Globus pallidus (tissue), 1 donor: Measurements from ENCODE around the gene RNF150.

Experiments used
- DNase-seq: peaks from one replicate; pipeline ENCODE4 v3.0.0-alpha.2; 2015; ENCODE audit warnings: low spot score

The RNF150 gene

DNA sequence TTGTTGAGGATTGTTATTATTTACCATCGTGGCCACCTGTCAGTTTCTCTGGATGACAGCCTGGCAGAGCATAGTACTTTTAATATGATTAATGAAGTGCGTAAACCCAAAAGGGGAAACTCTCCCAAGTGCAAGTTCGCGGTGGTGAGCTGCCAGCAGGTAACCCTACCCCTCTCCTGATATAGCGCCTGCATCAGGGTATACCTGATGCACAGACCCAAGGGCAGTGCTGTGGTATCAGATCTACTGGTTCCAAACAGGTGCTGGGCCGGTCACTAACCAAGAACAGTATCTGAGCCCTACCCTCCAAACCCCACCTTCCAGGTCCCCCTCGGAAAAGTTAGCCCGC lies 1.6 kb downstream of the RNF150 start:
- no peak for DNase-seq

- DNase-seq = no peak
These were observed 2.2 kb downstream of the RNF150 start for GRCh38 chr4:141130947-141131605.

GRCh38 chr4:141127884-141128283 lies 5.4 kb downstream of the RNF150 start:
- no peak for DNase-seq

GRCh38 chr4:141126769-141127168 lies 6.5 kb downstream of the RNF150 start:
- no peak for DNase-seq

DNA sequence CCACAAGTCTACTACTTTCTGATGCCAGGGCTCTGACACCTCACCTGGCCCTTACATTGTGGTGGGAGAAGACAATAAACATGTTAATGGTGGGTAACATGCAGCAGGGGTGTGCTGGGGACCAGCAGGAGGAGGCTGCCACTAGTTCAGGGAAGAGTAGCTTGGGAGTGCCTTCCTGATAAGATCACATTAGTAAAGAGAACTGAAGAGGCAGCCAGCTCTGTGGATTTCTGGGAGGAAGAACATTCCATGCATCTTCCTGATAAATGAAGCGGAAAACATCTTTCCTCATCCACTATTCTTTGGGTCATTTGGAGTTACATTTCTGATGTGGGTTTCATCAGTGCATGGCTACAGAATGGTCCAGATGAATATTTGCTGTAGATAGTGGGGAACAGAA lies 9.0 kb downstream of the RNF150 start:
- DNase-seq = no peak

GRCh38 chr4:141121768-141122454 lies 11.4 kb downstream of the RNF150 start:
- DNase-seq = no peak

GRCh38 chr4:141121101-141121500 lies 12.2 kb downstream of the RNF150 start:
- no peak for DNase-seq

- no peak for DNase-seq
These were observed 13.2 kb downstream of the RNF150 start for GRCh38 chr4:141120036-141120593.

DNA sequence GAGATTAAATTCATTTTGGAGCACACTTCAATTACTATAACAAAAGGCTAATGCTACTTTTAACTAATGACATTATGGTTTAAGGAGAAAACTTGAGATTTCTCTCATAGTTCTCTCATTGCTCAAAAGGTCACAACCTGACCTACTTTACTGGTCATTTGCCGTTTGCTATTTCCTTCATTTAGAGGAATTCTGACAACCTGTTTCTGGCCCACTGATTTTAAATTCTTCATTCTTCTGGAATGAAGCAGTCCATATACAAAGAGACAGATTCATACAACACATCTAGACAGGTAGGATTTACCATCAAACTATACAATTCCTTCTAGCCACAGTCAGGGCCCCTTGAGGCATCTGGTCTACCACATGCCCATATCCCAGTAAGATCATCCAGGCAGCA lies 14.2 kb downstream of the RNF150 start:
- DNase-seq = no peak

- no peak for DNase-seq
These were observed 14.9 kb downstream of the RNF150 start for GRCh38 chr4:141118381-141118780.

- no peak for DNase-seq
These were observed 15.3 kb downstream of the RNF150 start for GRCh38 chr4:141117935-141118334.

GRCh38 chr4:141109983-141110382 lies 23.3 kb downstream of the RNF150 start:
- no peak for DNase-seq

- DNase-seq = no peak
These were observed 25.3 kb downstream of the RNF150 start for GRCh38 chr4:141107927-141108326.

GRCh38 chr4:141102367-141102766 lies 30.9 kb downstream of the RNF150 start:
- DNase-seq = no peak

GRCh38 chr4:141101511-141101910 lies 31.8 kb downstream of the RNF150 start:
- DNase-seq = no peak

- no peak for DNase-seq
These were observed 33.9 kb downstream of the RNF150 start for GRCh38 chr4:141099326-141099725.

- DNase-seq = no peak
These were observed 35.1 kb downstream of the RNF150 start for GRCh38 chr4:141098163-141098562.

DNA sequence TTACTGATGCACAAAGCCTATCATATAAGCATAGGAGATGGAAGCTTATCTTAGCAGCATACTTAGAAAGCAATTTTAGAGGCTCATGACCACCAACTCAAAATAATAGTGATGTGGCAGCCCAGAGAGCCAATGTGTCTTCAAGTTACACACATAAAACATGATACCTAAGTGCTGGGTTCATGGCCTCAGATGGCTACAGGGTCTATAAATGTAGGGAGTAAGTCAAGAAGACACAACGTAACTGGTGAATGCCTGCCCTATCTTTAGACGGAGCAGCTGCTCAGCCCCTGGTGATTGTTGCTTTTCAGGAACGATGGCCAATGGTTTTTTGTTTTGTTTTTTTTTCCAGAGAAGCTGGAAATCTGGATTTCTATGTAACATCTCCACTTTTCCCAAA lies 42.8 kb downstream of the RNF150 start:
- no peak for DNase-seq

DNA sequence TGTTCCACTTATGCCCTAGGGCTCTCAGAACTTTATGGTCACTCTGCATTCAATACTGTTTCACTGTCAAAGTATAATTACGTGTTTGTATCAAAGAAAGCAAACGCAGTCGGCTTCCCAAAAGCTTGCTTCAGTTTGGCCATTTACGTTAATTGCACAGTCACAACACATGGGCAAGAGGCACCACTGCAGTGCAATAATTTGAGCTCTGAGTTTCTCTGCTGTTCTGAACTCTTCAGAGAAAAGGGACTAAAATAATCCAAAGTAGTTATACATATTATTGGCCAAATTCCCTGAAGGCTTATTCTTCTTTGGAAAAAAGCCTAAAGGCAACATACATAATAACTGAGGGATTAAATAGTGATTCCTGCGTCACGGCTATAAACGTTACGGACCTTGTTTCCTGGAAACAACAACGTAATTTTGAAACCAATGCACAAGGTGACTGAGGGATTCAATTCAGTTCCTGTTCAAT lies 51.3 kb downstream of the RNF150 start:
- DNase-seq = no peak

DNA sequence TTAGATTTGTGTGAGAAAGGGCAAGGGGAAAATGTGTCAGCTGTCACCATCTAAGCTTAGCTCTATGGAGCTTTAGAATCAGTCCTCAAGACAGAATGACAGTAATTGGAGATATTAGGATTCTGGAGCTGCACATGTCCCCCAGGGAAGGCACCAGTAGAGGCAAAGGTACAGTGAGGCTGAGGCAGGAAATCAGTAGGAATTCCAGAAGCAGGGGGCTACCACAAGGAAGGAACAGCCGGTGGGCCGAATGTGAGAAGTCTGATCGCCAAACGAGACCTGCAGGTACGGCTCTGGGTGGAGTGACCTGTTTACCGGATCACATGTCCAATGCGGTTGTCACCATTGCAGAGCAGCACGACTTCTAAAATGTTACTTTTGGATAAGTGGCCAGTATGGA lies 52.6 kb downstream of the RNF150 start:
- no peak for DNase-seq

GRCh38 chr4:141079393-141079930 lies 53.8 kb downstream of the RNF150 start:
- no peak for DNase-seq

DNA sequence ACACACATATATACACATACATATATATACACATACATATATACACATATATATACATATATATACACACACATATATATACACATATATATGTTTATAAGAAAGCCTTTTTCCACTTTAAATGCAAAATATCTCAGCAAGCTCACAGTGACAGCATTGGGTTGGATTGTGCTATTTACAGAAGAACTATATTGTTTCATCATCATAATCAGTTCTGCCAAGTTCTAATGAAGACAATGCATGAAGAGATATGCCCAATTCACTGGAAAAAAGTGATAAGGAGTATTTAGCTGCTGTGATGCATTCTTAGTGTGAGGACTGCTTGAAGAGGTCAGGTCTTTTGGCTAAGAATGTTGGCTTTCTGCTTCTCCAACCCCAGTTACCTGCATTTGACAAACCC lies 54.4 kb downstream of the RNF150 start:
- DNase-seq = no peak

DNA sequence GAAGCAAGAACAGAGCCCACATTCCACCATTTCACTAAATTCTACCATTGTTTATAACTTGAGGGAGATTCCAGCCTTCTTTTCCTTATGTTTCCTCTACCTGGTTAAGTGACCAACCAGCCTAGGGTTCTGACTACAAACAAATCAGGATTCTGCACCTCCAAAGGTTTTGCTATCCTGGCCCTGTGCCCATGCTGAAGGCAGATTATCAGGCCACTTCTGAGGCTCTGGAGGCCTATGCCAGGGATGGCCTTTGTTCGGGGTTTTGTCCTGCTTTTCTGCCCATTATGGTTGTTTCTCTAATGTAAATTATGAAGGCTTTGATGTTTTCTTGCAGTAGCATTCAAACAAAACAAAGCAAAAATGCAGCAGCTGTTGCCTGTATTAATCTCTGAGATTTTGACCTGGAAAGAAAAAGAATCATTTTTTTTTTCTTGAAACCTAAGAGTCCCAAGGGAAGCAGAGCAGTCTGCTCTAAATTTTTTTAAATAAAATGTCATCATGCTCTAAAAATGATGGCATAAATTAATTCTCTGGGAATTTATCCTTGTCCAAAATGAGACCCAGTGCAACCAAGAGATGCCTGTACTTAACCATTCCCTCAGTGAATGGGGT lies 55.6 kb downstream of the RNF150 start:
- no peak for DNase-seq
